HEK293 (cell line): ENCODE results near the gene MXD4.

ENCODE experiments used
- ZFP37 ChIP-seq: fragments of 450-650 bp; formaldehyde crosslinking; IDR thresholded peaks from 2 replicates; pipeline ENCODE4 v1.5.1; 2016; ENCODE audit warnings: missing biosample characterization, missing genetic modification characterization
- ZNF791 ChIP-seq: fragments of 450-650 bp; formaldehyde crosslinking; IDR thresholded peaks from 2 replicates; pipeline ENCODE4 v1.5.1; 2016; ENCODE audit warnings: missing biosample characterization, missing genetic modification characterization
- TF ChIP-seq, protein P1 (sequence below): fragments of 450-650 bp; formaldehyde crosslinking; IDR thresholded peaks from 2 replicates; pipeline ENCODE4 v1.5.1; 2016; ENCODE audit warnings: missing biosample characterization, missing genetic modification characterization
- TF ChIP-seq, protein P2 (sequence below): fragments of 450-650 bp; formaldehyde crosslinking; IDR thresholded peaks from 2 replicates; pipeline ENCODE4 v1.5.1; 2016; ENCODE audit warnings: missing biosample characterization, missing genetic modification characterization
- TF ChIP-seq, protein P3 (sequence below): fragments of 450-650 bp; formaldehyde crosslinking; IDR thresholded peaks from 2 replicates; pipeline ENCODE4 v1.5.1; 2016; ENCODE audit warnings: missing biosample characterization, missing genetic modification characterization, low read depth
- TF ChIP-seq, protein P4 (sequence below): fragments of 450-650 bp; formaldehyde crosslinking; IDR thresholded peaks from 2 replicates; pipeline ENCODE4 v1.5.1; 2016; ENCODE audit warnings: missing biosample characterization, missing genetic modification characterization

DNA sequence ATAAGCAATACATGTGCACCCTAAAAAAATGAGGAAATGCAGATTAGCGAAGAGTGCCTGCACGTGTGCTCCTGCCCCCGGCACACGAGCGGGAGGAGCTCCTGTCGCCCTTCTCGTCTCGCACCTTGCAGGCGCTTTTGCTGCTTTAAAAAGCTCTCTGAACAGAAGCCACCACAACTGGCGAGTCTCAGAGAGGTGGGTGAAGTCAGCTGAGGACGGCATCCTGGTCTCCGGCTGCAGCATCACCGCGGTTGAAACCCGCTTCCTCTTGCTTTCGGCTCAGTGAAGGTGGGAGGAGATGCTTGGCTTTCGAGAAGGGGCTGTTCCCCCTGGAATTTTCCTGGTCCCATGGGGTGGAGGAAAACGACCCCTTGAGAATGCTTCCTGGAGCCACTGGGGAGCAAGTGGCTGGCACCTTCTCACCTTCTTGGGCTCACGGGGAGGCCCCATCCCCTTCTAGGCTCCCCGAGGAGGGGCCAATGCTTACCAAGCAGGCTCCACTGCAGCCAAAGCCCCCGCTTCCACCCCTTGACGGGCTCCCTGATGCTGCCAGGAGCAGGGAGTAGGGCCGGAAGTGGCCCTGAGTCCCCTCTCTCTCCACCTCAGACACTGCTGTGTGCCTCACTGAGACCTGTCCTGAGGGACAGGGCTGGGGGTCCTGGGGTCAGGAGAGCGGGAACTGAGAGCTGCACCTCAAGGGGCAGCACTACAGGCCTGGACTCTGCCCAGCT lies 29.2 kb upstream of the MXD4 start:
- TF ChIP-seq, protein P1, sequence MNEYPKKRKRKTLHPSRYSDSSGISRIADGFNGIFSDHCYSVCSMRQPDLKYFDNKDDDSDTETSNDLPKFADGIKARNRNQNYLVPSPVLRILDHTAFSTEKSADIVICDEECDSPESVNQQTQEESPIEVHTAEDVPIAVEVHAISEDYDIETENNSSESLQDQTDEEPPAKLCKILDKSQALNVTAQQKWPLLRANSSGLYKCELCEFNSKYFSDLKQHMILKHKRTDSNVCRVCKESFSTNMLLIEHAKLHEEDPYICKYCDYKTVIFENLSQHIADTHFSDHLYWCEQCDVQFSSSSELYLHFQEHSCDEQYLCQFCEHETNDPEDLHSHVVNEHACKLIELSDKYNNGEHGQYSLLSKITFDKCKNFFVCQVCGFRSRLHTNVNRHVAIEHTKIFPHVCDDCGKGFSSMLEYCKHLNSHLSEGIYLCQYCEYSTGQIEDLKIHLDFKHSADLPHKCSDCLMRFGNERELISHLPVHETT = no peak
- TF ChIP-seq, protein P2, sequence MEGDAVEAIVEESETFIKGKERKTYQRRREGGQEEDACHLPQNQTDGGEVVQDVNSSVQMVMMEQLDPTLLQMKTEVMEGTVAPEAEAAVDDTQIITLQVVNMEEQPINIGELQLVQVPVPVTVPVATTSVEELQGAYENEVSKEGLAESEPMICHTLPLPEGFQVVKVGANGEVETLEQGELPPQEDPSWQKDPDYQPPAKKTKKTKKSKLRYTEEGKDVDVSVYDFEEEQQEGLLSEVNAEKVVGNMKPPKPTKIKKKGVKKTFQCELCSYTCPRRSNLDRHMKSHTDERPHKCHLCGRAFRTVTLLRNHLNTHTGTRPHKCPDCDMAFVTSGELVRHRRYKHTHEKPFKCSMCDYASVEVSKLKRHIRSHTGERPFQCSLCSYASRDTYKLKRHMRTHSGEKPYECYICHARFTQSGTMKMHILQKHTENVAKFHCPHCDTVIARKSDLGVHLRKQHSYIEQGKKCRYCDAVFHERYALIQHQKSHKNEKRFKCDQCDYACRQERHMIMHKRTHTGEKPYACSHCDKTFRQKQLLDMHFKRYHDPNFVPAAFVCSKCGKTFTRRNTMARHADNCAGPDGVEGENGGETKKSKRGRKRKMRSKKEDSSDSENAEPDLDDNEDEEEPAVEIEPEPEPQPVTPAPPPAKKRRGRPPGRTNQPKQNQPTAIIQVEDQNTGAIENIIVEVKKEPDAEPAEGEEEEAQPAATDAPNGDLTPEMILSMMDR (tag by site-specific recombination) = no peak
- no peak for TF ChIP-seq ZNF791 (tag by site-specific recombination)
- TF ChIP-seq ZFP37 (tag by site-specific recombination) = no peak
- TF ChIP-seq, protein P3, sequence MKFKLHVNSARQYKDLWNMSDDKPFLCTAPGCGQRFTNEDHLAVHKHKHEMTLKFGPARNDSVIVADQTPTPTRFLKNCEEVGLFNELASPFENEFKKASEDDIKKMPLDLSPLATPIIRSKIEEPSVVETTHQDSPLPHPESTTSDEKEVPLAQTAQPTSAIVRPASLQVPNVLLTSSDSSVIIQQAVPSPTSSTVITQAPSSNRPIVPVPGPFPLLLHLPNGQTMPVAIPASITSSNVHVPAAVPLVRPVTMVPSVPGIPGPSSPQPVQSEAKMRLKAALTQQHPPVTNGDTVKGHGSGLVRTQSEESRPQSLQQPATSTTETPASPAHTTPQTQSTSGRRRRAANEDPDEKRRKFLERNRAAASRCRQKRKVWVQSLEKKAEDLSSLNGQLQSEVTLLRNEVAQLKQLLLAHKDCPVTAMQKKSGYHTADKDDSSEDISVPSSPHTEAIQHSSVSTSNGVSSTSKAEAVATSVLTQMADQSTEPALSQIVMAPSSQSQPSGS = no peak
- TF ChIP-seq, protein P4, sequence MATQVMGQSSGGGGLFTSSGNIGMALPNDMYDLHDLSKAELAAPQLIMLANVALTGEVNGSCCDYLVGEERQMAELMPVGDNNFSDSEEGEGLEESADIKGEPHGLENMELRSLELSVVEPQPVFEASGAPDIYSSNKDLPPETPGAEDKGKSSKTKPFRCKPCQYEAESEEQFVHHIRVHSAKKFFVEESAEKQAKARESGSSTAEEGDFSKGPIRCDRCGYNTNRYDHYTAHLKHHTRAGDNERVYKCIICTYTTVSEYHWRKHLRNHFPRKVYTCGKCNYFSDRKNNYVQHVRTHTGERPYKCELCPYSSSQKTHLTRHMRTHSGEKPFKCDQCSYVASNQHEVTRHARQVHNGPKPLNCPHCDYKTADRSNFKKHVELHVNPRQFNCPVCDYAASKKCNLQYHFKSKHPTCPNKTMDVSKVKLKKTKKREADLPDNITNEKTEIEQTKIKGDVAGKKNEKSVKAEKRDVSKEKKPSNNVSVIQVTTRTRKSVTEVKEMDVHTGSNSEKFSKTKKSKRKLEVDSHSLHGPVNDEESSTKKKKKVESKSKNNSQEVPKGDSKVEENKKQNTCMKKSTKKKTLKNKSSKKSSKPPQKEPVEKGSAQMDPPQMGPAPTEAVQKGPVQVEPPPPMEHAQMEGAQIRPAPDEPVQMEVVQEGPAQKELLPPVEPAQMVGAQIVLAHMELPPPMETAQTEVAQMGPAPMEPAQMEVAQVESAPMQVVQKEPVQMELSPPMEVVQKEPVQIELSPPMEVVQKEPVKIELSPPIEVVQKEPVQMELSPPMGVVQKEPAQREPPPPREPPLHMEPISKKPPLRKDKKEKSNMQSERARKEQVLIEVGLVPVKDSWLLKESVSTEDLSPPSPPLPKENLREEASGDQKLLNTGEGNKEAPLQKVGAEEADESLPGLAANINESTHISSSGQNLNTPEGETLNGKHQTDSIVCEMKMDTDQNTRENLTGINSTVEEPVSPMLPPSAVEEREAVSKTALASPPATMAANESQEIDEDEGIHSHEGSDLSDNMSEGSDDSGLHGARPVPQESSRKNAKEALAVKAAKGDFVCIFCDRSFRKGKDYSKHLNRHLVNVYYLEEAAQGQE (tag by site-specific recombination) = no peak
